IPS-18c (cell line): Measurements from ENCODE around the gene KCNJ9.
A peak's percentile ranks its signal among the peaks of the same experiment; 100 is the strongest.

Experiments
- H3K4me3 ChIP-seq: 2 replicates; pipeline ENCODE4 v1.7.0; 2013; ENCODE audit warnings: low read depth, mild to moderate bottlenecking, low read length, moderate library complexity; ENCODE audit not compliant: insufficient read depth
- H3K9me3 ChIP-seq: one replicate; pipeline ENCODE4 v1.6.1; 2013; ENCODE audit warnings: mild to moderate bottlenecking, low read length, moderate library complexity; ENCODE audit not compliant: control insufficient read depth, insufficient read depth

Gene KCNJ9

DNA sequence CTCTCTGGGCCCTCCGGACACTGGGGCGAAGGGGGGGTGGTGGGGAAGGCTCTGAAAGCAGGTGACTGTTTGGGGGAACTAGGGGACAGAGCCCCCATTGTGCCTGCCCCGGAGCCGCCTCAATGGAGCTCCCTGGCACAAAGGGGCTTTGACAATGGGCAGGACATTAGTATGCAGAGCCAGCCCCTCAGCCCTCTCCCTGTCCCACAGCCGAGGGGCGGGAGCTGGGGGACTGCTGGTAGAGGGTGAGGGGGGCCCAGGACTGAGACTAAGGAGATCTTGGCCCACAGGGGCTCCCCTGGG, 19.2 kb upstream of the KCNJ9 start:
- H3K9me3 ChIP-seq, result peaks cover 3% of the 10 kb centered on the region
- H3K4me3 ChIP-seq, result no peak overlapping the region

DNA sequence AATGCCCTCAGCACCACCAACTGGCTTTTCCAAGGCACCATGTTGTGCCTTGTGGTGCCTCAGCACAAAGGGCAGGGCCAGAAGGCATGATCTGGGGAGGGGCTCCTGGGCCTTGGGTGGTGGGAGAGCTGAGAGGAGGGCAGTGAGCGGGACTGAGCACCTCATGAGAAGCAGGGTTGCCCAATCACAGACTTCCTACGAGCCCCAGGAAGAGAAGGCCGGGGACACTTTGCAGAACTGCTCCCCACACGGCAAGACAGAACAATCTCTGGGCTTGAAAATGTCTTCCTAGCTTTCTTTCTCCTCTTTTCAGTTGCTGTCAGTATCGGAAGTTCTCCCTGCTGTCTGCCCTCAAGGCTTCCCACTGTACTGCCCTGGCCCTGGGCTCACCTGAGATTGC, 18.2 kb upstream of the KCNJ9 start:
- Histone ChIP-seq H3K9me3 (peaks cover 3% of the 10 kb centered on the region), H3K4me3 (no peak overlapping the region)

DNA sequence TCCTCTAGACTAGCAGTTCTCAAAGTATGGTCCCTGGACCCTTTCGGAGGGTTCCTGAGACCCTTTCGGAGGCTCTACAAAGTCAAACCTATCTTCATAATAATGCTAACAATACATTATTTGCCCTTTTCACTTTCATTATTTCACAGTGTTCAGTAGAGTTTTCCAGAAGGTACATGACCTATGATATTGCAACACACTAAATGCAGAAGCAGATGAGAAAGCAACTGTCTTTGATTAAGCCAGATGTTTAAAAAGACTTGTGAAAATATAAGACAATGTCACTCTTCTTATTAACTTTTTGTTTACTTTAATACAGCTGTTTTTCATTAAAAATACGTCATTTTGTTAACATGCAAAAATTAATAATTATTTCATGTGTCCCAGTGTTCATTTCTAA, 17.2 kb upstream of the KCNJ9 start:
- H3K9me3 ChIP-seq, result peaks cover 3% of the 10 kb centered on the region
- H3K4me3 ChIP-seq, result no peak overlapping the region

DNA sequence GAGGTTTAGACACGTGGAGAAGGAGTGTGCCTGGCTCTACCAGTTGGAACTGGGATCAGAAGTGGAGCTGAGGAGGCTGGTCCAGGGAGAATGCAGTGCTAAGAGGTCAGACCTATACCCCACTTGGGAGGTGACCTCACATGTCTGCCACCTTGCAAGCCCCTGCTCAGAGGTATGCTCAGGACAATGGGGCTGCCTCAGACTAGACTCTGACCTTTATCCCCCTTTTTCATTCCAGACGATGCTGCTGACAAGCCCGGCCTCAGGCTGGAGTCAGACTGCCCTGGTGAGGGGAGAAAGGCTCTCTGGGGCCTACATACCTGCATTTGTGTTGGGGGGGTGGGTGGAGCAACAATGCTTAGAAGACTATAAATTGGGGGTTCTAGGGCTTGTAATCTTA, 16.6 kb upstream of the KCNJ9 start:
- no peak overlapping the region for H3K4me3 ChIP-seq
- H3K9me3 ChIP-seq, result peaks cover 3% of the 10 kb centered on the region

DNA sequence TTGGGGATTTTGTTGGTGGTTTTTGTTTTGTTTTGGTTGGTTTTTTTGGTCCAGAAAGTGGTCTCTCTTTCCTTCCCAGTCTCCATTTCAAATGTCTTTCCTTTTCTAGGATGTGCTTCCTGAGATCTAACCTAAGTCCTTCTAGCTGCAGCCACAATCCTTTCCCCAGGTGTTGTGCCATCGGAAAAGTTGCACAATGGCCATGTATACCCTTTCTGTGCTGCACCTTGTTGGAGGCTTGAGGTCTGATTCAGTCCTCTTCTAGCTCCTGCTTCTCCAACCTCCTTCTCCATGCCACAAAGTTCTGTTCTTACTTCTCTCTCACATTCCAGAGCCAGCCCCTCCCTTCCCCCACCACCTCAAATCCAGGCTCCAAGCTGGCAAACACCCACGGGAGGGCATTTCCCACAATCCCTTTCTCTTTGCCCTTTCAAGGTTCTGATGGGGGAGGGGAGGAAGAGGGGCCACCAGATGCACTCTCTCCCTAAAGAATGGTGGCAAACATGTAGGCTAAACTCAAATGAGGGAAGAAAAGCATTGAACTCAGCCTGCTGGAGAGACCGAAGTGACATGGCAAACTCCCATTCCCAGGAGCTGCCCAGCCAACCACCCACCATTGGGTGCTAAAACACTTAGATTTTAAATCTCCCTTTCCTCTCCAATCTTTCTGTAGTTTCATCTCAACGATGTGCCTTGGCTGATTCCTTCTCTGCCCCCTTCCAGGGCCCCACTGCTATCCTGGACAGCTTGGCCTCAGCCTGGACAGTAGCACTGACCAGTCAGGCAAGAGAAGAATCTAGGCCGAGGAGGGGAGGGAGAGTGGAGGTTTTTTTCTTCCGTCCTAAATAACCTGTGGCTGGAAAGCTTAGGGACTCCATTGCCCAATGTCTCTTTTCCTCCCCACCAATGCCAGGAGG, 14.3 kb upstream of the KCNJ9 start:
- Histone ChIP-seq H3K9me3 (peaks cover 3% of the 10 kb centered on the region), H3K4me3 (no peak overlapping the region)

DNA sequence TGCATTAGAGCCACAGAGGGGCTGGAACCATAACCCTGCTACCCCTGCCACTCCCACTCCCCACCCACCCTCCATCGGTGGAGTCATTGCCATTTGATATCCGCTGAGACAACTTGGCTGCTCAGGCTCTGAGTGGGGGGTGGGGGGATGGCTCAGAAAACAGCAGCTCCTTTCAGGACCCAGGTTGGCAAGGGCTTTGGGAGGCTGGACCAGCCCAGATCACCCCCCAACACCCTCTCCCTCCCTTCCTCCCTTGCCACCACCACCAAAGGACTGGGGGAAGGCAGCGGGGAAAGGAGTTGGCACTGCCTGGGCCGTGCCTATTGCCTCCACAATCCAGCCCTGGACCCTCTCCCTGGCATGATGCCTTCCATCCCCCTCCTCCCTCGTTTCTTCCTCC, 13.1 kb upstream of the KCNJ9 start:
- peaks cover 3% of the 10 kb centered on the region for H3K9me3 ChIP-seq
- H3K4me3 ChIP-seq, result no peak overlapping the region

DNA sequence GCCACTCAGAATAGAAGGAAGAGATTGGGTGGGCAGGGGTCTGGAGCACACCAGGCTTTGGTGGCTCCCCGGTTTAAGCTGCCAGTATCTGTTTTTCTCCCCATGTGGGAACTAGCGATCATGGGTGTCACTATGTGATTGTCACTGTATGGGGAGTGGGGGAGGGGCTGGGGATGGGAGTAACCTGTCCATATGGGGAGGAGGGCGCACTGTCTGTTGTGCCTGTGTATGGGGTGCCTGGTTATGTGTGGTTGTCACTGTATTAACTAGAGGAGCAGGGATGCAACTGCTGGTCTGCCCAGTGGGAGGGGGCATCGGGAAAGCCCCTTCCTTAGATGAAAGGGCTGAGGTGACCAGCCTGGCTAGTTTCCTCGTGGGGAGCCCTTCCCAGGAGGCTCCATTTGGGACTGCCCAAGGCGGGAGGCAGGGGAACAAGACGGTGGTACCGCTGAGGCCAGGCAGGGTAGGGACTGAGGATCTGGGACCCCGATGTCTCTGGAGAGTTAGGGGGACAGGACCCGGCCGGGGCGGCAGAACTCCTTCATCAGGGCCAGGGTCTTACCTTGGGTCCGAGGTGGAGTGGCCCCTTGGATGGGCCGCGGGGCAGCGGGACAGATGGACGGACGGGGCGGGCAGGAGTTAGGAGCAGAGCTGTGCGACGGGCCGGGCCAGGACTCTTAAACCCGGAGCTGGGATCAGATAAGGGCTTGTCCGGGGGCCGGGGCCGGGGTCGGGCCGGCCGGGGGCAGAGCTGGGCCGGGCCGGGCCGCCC, 11.7 kb upstream of the KCNJ9 start, which contains the start of gene KCNJ10:
Gene KCNJ10, minus strand, starts transcription at position 701 of the 772 bp plus-strand sequence. CDS start 27,628 bp downstream, outside the sequence.
- H3K9me3 ChIP-seq, result peaks cover 3% of the 10 kb centered on the region
- H3K4me3 ChIP-seq, result peak within 1 kb of the TSS; percentile 74

DNA sequence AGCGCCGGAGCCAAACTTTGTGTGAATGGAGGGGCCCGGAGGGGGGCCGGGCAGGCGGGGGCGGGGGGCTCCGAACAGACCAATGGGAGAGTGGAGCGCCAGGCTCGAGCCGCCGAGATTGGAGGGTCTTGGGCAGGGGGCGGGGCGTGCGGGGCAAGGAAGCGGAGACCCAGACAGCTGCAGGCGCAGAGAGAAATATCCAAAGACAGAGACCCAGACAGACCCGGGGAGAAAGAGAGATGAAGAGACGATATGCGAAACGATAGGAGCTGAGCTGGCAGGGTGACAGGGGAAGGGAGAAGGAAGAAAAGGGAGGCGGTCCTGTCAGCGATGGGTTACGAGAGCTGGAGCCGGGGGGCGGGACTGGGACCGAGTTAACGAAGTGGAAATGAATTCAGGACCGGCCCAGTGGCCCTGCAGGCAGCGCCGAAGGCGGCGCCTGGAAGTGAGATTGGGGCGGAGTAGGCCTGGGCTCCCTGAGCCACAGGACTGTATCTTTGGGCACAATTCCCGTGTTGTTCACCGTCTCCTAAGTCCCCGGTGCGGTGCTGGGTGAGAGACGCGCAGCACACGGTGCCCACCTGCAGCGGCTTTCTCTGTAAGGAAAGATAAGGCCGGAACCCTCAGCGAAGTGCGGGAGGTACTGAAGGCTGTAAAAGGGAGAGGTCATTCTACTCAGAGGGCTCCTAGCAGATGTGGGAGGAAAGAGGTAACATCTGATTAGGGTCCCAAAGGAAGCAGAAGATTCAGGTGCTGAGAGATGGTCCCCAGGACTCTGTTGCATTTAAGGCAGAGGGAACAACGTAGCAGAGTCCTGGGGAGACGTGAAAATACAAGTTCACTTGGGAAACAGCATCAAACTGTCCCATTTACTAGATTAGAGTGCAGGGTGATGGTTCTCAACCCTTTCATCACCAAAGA, 10.8 kb upstream of the KCNJ9 start:
- Histone ChIP-seq H3K4me3 (peak overlapping the region; percentile 74), H3K9me3 (peaks cover 3% of the 10 kb centered on the region)

DNA sequence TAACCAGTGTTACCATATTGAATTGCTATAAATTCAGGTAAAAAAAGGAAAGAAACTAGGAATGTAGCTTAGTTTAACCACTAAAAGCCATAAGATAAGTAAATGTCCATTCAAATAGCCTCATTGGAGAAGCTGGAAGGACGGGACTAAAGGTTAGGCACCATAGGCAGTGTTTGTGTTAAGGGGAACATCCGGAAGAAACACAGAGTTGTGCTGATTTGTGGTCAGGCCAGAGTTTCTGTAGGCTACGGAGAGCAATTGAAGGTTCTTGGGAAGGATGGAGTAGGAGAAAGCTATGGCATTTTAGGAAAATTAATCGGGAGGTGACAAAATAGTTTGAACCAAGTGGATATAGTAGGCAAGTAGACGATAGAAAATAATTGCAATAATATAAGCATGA, 10.0 kb upstream of the KCNJ9 start:
- H3K9me3 ChIP-seq, result peaks cover 3% of the 10 kb centered on the region
- H3K4me3 ChIP-seq, result no peak overlapping the region

DNA sequence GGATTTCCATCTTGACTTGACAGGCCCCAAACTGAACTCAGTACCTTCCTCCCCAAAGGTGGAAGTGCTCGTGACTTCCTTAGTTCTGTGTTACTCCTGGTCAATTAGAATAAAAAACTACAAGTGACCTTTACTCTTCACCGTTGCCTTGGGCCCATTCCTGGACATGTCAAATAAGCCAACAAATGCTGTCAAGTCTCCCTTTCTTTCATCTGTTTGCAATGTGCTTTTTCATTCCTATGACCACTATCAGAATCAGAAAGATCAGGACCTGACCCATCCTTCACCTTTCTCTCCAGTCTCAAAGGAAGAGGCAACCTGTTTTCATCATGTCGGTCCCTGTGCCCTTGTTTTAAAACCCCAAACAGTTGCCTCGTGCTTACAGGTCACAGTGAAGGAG, 6.5 kb upstream of the KCNJ9 start:
- Histone ChIP-seq H3K4me3 (no peak overlapping the region), H3K9me3 (peaks cover 2% of the 10 kb centered on the region)

DNA sequence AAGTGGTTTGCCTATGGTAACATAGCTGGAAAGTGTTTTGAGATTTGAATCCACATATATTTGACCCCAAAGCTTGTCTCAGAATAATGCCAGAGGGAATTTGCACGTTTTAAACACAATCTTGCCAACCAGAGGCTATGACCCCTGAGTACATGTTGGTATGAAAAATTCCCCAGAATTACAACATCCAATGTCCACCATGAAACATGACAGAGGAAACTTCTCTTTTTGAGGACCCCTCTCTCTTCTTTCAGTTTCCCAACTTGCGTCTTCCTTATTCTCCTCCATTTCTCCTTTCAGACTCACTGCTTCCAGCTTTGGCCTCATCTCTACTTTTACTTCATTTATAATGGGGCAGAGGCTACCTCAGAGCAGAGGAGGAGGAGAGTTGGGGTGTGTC, 5.5 kb upstream of the KCNJ9 start:
- Histone ChIP-seq H3K9me3 (peaks cover 2% of the 10 kb centered on the region), H3K4me3 (no peak overlapping the region)

DNA sequence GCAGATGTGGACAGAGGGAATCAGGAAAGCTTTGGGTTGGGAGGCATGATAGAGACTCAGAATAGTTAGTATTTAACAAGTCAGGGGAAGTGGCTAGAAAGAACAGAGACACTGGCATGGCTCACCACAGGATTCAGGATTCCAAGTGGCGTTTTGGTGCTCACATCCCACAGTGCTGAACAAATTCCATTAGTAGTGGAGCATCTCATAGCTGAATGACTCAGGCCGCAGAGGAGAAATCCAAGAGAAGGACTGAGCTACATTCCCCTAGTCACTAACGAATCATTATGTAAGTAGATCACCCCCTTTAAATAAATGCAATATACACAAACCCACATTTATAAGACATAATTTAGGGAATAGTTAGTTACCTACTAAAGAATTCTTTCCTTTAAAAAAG, 5.0 kb upstream of the KCNJ9 start:
- Histone ChIP-seq H3K9me3 (peaks cover 2% of the 10 kb centered on the region), H3K4me3 (no peak overlapping the region)

DNA sequence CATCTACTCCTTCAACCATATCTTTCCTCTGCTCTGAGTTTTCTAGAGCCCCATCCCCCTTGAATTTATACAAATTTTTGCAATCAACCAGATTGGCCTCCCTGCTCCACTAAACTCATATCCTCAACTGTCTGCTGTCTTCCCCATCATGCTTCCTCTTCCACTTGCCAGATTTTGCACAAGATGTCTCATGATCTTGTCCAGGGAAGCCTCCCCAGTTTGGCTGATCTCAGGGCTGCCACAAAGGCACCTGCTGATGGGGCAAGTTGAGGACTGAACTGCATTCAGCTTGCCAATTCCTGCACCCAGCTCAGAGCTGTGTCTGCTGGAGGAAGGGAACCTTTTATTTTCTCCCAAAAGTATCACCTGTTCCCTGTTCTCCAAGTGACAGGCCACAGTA, 3.9 kb upstream of the KCNJ9 start:
- no peak overlapping the region for H3K4me3 ChIP-seq
- peaks cover 2% of the 10 kb centered on the region for H3K9me3 ChIP-seq

DNA sequence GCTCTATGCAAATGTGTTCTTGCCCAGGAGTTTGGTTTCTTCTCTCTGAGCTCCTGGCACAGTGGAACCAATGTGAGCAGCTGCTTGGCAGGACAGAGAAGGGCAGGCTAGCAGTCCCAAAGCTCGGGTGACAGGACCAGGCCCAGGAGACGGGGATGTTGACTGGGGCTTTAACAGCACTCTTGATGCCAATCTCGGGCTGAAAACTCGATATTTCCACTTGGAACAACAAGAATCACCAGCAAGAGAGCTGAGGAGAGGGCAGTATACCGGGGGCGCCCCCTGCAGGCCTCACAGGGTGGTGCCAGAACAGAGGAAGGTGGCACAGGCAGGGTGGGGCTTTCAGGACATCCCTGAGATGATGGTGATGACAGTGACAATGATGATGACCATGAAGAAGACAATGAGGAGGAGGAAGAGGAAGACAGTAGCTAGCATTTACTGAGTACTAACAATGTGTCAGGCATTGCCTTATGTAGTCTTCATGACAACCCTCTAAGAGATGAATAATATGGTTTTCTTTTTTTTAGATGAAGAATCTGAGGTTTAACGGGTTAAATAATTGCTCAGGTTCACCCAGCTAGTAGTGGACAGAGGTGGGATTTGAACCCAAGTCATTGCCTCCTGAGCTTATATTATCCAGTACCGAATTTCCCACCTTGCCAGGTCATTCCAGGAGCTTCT, 2.7 kb upstream of the KCNJ9 start:
- Histone ChIP-seq H3K9me3 (peaks cover 2% of the 10 kb centered on the region), H3K4me3 (no peak overlapping the region; the same call in 1 of the 2 replicates)

DNA sequence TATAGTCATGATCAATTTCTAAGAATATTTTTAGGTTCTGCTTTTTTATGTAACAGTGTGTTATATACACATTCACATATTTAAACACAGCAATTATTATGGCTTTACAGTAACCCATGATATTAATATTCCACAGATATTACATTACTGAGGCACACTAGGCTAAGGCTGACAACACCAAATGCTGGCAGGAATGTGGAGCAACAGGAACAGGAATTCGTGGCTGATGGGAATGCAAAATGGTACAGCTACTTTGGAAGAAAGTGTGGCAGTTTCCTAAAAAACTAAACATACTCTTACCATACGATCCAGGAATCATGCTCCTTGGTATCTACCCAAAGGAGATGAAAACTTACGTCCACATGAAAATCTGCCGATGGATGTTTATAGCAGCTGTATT, 1.9 kb upstream of the KCNJ9 start:
- Histone ChIP-seq H3K9me3 (peaks cover 2% of the 10 kb centered on the region), H3K4me3 (no peak overlapping the region)

DNA sequence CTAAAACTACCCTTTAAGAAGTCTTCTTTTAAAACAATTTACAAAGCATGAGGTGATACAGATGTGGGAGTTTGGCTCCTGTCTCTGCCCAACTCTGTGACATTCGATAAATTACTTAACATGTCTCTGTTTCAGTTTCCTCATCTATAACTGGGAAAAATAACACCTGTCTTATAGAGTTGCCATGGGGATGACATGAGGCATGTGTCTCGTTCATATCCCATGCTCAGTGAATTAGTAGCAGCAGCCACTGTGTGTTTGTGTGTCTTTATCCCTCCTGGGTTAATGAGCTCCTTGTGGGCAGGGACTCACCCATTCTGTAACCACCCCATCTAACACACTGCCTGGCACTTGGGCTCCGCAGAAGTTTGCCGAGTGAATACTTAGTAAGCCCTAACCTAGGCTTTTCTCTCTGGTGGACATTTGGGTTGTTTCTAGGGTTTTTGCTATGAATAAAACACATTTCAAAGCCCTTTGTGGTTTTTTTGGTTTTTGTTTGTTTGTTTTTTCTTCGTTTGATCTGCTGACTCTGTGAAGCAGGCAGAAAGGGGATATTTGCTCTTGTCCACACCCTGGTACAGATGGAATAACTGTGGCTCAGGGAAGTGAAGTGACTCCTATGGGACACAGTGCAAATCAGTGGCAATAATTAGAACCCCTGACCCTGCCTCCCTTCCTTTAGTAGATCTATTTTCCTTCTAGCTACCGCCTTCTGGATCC, 797 bp upstream of the KCNJ9 start:
- Histone ChIP-seq H3K9me3 (peaks cover 2% of the 10 kb centered on the region), H3K4me3 (no peak overlapping the region)
